ENCODE results near the gene LUZP1.

Gene LUZP1

GRCh38 chr1:23044035-23044434, 124.6 kb downstream of the LUZP1 start:
- FAIRE-seq = no peak
- TF ChIP-seq POLR2A (IDR thresholded peaks at IDR 0.05; ENCODE audit: low read depth, low read length) = no peak
- no peak for DNase-seq (ENCODE audit: insufficient read length, low spot score)

DNA sequence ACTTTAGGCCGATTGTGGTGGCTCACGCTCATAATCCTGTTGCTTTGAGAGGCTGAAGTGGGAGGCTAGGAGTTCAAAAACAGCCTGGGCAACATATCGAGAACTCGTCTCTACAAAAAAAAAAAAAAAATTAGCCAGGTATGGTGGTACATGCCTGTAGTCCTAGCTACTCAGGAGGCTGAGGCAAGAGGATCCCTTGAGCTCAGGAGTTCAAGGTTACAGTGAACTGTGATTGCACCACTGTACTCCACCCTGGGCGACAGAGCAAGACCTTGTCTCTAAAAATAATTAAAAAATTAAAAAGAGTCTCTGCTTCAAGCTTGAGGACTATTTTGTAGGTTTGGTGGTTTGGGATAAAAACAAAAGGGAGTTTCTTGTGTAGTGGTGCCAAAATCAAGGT, 128.1 kb downstream of the LUZP1 start:
- FAIRE-seq (no peak), DNase-seq (ENCODE audit: insufficient read length, low spot score) (no peak)
- no peak for TF ChIP-seq POLR2A (IDR thresholded peaks at IDR 0.05; ENCODE audit: low read depth, low read length)

GRCh38 chr1:23039308-23039826, 129.3 kb downstream of the LUZP1 start:
- no peak for TF ChIP-seq POLR2A (IDR thresholded peaks at IDR 0.05; ENCODE audit: low read depth, low read length)
- DNase-seq (ENCODE audit: insufficient read length, low spot score) (no peak), FAIRE-seq (no peak)

GRCh38 chr1:23037081-23037740, 131.4 kb downstream of the LUZP1 start:
- no peak for TF ChIP-seq POLR2A (IDR thresholded peaks at IDR 0.05; ENCODE audit: low read depth, low read length)
- no peak for DNase-seq (ENCODE audit: insufficient read length, low spot score)
- FAIRE-seq = no peak

- no peak for TF ChIP-seq POLR2A (IDR thresholded peaks at IDR 0.05; ENCODE audit: low read depth, low read length)
- DNase-seq (ENCODE audit: insufficient read length, low spot score) = no peak
Observed at GRCh38 chr1:23035823-23036452, 132.7 kb downstream of the LUZP1 start.

More at GRCh38 chr1:23035823-23036452, 132.7 kb downstream of the LUZP1 start:
- no peak for FAIRE-seq
